ENCODE measurements around the gene RXFP1.
"Not testable (repeated sequence)": the region's sequence is repeated elsewhere in the genome, so short reads cannot be mapped to it uniquely, and the experiment has no call there.

Gene RXFP1

GRCh38 chr4:158649111-158649680, 127.5 kb downstream of the RXFP1 start:
- no peak for TF ChIP-seq CTCF (IDR thresholded peaks at IDR 0.05)
- Histone ChIP-seq H3K27ac (no peak overlapping the region), H3K4me3 (no peak overlapping the region)
- no peak for DNase-seq (ENCODE audit: low spot score)

DNA sequence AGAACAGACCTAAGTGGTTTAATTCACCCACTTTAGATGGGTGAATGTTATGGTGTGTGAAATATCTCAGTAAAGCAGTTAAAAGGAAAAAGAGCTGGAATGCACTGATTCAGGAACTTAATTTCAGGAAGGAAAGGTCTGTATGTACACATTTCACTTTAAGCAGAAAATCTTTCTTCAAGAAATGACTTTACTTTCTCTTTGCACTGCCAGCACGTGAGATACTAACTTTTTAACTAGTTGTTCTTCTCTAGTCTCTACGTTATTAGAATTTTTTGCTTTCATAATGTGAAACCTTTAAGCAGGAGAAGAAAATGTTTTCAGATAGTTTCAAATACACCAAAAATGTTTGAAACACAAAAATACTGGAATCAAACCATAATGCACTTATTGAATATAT, 131.2 kb downstream of the RXFP1 start:
- H3K4me3 ChIP-seq = no peak overlapping the region
- H3K27ac ChIP-seq = no peak overlapping the region
- no peak for TF ChIP-seq CTCF (IDR thresholded peaks at IDR 0.05)
- no peak for DNase-seq (ENCODE audit: low spot score)

- TF ChIP-seq CTCF (IDR thresholded peaks at IDR 0.05) = no peak
- no peak overlapping the region for H3K27ac ChIP-seq
- DNase-seq (ENCODE audit: low spot score) = no peak
These were observed 134.8 kb downstream of the RXFP1 start for GRCh38 chr4:158656439-158656838.

GRCh38 chr4:158657291-158657690, 135.6 kb downstream of the RXFP1 start:
- no peak for TF ChIP-seq CTCF (IDR thresholded peaks at IDR 0.05)
- H3K4me3 ChIP-seq = no peak overlapping the region
- H3K27ac ChIP-seq = no peak overlapping the region
- DNase-seq (ENCODE audit: low spot score) = no peak

More at GRCh38 chr4:158656439-158656838, 134.8 kb downstream of the RXFP1 start:
- H3K4me3 ChIP-seq = no peak overlapping the region

- H3K4me3 ChIP-seq; H3K27ac ChIP-seq; DNase-seq (ENCODE audit: low spot score): not testable (repeated sequence)
These were observed 141.6 kb downstream of the RXFP1 start for GRCh38 chr4:158663255-158663654.

DNA sequence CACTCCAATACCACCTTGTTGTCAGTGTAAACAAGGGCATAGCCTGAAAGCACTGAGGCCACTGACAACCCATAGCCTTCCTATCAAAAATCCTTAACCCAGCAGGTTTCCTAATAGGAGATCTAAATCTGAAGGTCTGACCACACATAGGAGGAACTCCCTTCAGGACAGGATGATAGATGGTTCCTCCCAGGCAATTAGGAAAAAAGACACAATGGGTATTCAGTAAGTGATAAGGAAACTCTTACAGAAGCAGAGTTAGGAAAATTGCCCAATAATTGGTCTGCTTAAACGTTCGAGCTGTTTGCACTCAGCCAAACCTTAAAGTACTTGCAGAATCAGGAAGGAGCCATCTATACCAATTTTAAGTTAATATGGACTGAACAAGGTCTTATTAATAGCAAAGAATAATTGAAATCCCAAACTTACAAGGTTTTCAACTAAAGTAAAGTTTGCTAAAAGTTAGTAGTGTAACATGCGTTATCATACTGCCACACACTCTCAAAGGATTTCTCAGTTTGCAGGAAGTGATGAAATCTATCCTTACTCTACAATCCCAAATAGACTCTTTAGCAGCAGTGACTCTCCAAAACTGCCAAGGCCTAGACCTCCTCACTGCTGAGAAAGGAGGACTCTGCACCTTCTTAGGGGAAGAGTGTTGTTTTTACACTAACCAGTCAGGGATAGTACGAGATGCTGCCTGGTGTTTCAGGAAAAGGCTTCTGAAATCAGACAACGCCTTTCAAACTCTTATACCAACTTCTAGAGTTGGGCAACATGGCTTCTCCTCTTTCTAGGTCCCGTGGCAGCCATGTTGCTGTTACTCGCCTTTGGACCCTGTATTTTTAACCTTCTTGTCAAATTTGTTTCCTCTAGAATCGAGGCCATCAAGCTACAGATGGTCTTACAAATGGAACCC, 142.3 kb downstream of the RXFP1 start:
- DNase-seq (ENCODE audit: low spot score); H3K27ac ChIP-seq: not testable (repeated sequence)

GRCh38 chr4:158664806-158665205, 143.1 kb downstream of the RXFP1 start:
- Histone ChIP-seq H3K27ac (no peak overlapping the region), H3K4me3 (no peak overlapping the region)
- no peak for DNase-seq (ENCODE audit: low spot score)
- no peak for TF ChIP-seq CTCF (IDR thresholded peaks at IDR 0.05)

More for the DNA sequence above, 142.3 kb downstream of the RXFP1 start:
- not testable (repeated sequence) for H3K4me3 ChIP-seq

GRCh38 chr4:158666892-158667291, 145.2 kb downstream of the RXFP1 start:
- no peak for TF ChIP-seq CTCF (IDR thresholded peaks at IDR 0.05)

More at GRCh38 chr4:158666892-158667291, 145.2 kb downstream of the RXFP1 start:
- Histone ChIP-seq H3K4me3 (no peak overlapping the region), H3K27ac (no peak overlapping the region)
- DNase-seq (ENCODE audit: low spot score) = no peak
